AG04450 (cell line): Measurements from ENCODE around the gene CARD9. TPM values are rescaled to one million over a fixed set of nuclear protein-coding genes. Genes with fewer than 3 reads are reported as not detected.
A peak's percentile ranks its signal among the peaks of the same experiment; 100 is the strongest.

ENCODE experiments used
- CTCF ChIA-PET: fragments of 300-600, 350-600 bp; formaldehyde crosslinking; extraction: SDS; loops from one replicate; lab custom pipeline; 2022; ENCODE audit warnings: antibody characterized with exemption, inconsistent platforms; lab: Charles Lee
- POLR2A ChIA-PET: fragments of 350-600 bp; formaldehyde crosslinking; extraction: SDS; loops from one replicate; lab custom pipeline; 2021; ENCODE audit warnings: antibody characterized with exemption, inconsistent platforms; lab: Yijun Ruan, JAX
- DNase-seq: peaks from one replicate; pipeline ENCODE4 v3.0.0-alpha.2; 2011; ENCODE audit warnings: low read depth, low spot score
- H3K27ac ChIP-seq: one replicate; pipeline ENCODE4 v1.5.1; 2012; ENCODE audit warnings: low read depth, low read length, control low read depth
- H3K27me3 ChIP-seq: one replicate; pipeline ENCODE4 v1.6.0; 2012; ENCODE audit warnings: low read length; ENCODE audit not compliant: control insufficient read depth, insufficient read depth
- H3K4me3 ChIP-seq: 2 replicates; pipeline ENCODE4 v1.5.1; 2011; ENCODE audit warnings: mild to moderate bottlenecking, low read depth, low read length, control low read depth
- H3K9me3 ChIP-seq: 2 replicates; pipeline ENCODE4 v1.5.1; 2012; ENCODE audit warnings: low read length; ENCODE audit not compliant: control insufficient read depth, insufficient read depth
- polyA plus RNA-seq: library from polyadenylated mRNA; depleted of rRNA; stranded (reverse); fragments of >200 nt; gene quantifications from 2 replicates; pipeline ENCODE4 v1.2.3, GENCODE V29; 2011
- TF ChIP-seq, protein P1 (sequence below): IDR thresholded peaks from 2 replicates; pipeline ENCODE4 v1.5.1; 2011; ENCODE audit warnings: low read depth, low read length, control low read depth, inconsistent platforms

CARD9 gene
- polyA plus RNA-seq, 1 experiment: 0.63 TPM

DNA sequence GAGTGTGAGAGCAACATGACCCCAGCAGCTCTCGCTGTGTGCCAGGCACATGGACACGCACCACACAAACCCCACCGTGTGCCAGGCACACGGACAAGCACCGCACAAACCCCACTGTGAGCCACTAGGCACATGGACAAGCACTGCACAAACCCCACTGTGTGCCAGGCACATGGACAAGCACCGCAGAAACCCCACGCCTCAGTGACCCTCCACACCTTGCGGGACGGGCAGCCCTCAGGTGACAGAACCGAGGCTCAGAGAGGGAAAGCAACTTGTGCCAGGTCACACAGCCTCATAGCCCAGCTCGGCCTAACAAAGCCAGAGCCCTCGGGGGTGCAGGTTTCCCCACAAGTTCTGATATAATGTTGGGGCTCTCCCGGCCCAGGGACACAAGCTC, 48.1 kb downstream of the CARD9 start:
- Histone ChIP-seq H3K27ac (peak overlapping the region; percentile 100), H3K4me3 (no peak overlapping the region), H3K27me3 (no peaks in the 10 kb centered on the region), H3K9me3 (peaks cover 18% of the 10 kb centered on the region)
- DNase-seq: no peak
- ChIA-PET CTCF (interaction anchor here (0.5 to 1.1 kb wide), 2 partner anchors 12 to 722 kb away, joined by 4 to 5 read pairs; no protein-coding TSS in a partner anchor), POLR2A (interaction anchor here (1.6 to 1.9 kb wide), 2 partner anchors 11 to 37 kb away, joined by 10 to 15 read pairs; partner anchors contain the start of gene DNLZ)
- TF ChIP-seq, protein P1, sequence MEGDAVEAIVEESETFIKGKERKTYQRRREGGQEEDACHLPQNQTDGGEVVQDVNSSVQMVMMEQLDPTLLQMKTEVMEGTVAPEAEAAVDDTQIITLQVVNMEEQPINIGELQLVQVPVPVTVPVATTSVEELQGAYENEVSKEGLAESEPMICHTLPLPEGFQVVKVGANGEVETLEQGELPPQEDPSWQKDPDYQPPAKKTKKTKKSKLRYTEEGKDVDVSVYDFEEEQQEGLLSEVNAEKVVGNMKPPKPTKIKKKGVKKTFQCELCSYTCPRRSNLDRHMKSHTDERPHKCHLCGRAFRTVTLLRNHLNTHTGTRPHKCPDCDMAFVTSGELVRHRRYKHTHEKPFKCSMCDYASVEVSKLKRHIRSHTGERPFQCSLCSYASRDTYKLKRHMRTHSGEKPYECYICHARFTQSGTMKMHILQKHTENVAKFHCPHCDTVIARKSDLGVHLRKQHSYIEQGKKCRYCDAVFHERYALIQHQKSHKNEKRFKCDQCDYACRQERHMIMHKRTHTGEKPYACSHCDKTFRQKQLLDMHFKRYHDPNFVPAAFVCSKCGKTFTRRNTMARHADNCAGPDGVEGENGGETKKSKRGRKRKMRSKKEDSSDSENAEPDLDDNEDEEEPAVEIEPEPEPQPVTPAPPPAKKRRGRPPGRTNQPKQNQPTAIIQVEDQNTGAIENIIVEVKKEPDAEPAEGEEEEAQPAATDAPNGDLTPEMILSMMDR: no peak

DNA sequence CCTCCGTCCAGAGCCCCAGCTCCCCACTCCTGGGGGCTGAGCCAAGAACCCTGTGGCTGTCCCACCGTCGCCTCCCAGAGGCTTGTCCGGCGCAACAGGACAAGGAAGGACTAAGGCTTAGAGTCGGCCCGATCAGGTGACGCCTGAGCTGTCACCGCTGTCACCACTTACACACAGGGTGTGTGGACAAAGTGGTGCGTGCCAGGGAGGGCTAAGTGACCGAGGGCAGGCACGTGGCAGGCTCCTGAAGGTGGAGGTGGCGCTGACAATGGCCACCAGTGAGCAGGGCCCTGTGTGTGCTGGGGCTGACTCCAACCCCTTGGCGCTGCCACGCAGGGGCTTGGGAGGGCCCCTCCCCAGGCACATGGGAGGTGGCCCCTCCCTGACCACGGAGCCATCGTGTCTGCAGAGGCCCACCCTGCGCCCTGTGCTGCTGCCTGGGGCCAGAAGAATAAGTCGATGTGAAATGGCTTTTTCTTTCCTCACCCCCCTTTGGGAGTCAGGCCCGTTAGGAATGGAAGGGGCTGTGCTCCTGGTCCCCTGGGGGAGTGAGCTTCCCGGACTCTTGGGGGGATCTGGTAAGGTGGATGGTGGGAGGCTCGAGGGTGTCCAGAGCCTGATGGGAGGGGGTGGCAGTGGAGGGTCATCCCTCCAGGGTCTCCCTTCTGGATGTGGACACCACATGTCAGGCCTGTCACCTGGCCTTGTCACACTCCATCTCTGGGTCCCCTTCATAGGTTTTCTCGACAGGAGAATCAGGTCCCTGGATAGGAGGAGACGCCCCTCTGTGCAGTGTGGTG, 48.8 kb downstream of the CARD9 start:
- ChIA-PET CTCF (interaction anchor here (0.5 to 1.5 kb wide), 4 partner anchors 13 to 721 kb away, joined by 3 to 5 read pairs (median 4); no protein-coding TSS in a partner anchor), POLR2A (no interaction called here)
- Histone ChIP-seq H3K4me3 (no peak overlapping the region), H3K27me3 (no peaks in the 10 kb centered on the region), H3K27ac (no peak overlapping the region), H3K9me3 (peaks cover 18% of the 10 kb centered on the region)
- TF ChIP-seq, protein P1: 0 out of 2 replicates have a peak, but pooled peaks have one; percentile 4
- DNase-seq: no peak

DNA sequence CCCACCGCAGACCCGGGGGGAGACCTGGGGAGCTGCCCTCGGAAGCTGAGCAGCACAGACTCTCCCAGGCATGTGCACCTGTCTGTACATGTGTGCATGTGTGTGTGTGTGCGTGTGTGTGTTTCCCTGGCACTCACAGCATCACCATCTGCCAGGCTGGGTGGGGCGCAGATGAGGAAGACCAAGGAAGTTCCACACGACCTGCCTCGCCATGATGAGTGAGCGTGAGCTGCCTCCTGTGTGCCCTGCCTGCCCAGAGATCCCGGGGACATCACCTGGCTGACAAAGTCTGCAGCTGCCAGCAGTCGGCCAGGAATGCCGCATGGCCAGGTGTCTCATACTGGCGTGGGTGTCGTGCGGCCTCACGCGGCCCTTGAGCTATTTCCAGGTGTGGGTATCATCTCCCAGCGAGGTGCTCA, 50.1 kb downstream of the CARD9 start:
- no peaks in the 10 kb centered on the region for H3K27me3 ChIP-seq
- CTCF ChIA-PET: interaction anchor here (0.8 to 1.6 kb wide), 4 partner anchors 11 to 62 kb away, joined by 3 to 9 read pairs (median 4); no protein-coding TSS in a partner anchor
- TF ChIP-seq, protein P1: no peak
- no peak overlapping the region for H3K27ac ChIP-seq
- DNase-seq: no peak
- H3K9me3 ChIP-seq: peaks cover 15% of the 10 kb centered on the region
- POLR2A ChIA-PET: interaction anchor here (0.9 kb wide), 1 partner anchor 22 kb away, joined by 4 read pairs; no protein-coding TSS in a partner anchor
- no peak overlapping the region for H3K4me3 ChIP-seq

DNA sequence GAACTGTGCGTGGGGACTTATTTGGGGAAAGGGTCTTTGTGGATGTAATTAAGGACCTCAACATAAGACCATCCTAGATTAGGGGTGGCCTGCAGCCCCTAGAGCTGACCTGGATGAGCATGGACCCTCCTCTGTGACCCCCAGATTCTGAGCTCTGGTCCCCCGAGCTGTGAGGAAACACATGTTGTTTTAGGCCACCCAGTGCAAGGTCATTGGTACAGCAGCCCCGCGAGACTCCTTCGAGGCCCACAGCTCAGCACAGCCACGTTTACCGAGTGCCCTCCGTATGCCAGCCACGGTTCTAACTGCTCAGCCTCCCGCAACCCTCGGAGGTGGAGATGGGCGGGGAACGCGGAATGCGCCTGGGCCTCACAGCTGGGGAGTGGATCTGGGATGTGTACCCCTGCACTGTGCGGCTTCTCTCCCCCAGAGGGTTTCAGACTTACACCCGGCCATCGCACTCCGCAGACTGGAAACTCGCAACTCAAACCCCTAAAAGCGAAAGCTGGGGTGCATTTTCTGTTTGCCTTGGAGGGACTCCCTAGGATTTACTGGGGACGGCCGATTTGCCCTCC, 50.6 kb downstream of the CARD9 start:
- CTCF ChIA-PET: interaction anchor here (1.4 to 1.6 kb wide), 2 partner anchors 10 to 11 kb away, joined by 5 to 9 read pairs; no protein-coding TSS in a partner anchor
- POLR2A ChIA-PET: no interaction called here

More for the DNA sequence above, 50.6 kb downstream of the CARD9 start:
- TF ChIP-seq, protein P1: no peak
- Histone ChIP-seq H3K9me3 (peaks cover 11% of the 10 kb centered on the region), H3K4me3 (no peak overlapping the region), H3K27ac (no peak overlapping the region), H3K27me3 (no peaks in the 10 kb centered on the region)
- no peak for DNase-seq
